Activated naive CD4-positive, alpha-beta T cell treated with anti-CD3 and anti-CD28 coated beads, Interleukin-2, amount 50 U/mL, for 16 hours (primary cell): ENCODE data around the gene MDM2.
"Not testable (repeated sequence)": the region's sequence is repeated elsewhere in the genome, so short reads cannot be mapped to it uniquely, and the experiment has no call there.

Experiments
- DNase-seq: peaks from one replicate; pipeline ENCODE4 v3.0.0-alpha.2; 2020

The MDM2 gene

GRCh38 chr12:68806488-68807237 is 1.3 kb upstream of the MDM2 start:
- DNase-seq, result no peak

- not testable (repeated sequence) for DNase-seq
Observed at GRCh38 chr12:68807274-68807575, 752 bp upstream of the MDM2 start.

GRCh38 chr12:68808388-68809189 is 612 bp downstream of the MDM2 start:
- peak; percentile 51 for DNase-seq

GRCh38 chr12:68809190-68810026 is 1.4 kb downstream of the MDM2 start:
- no peak for DNase-seq

- DNase-seq, result not testable (repeated sequence)
Observed at GRCh38 chr12:68810027-68810389, 2.0 kb downstream of the MDM2 start.

GRCh38 chr12:68811573-68811972 is 3.6 kb downstream of the MDM2 start:
- DNase-seq, result not testable (repeated sequence)

DNA sequence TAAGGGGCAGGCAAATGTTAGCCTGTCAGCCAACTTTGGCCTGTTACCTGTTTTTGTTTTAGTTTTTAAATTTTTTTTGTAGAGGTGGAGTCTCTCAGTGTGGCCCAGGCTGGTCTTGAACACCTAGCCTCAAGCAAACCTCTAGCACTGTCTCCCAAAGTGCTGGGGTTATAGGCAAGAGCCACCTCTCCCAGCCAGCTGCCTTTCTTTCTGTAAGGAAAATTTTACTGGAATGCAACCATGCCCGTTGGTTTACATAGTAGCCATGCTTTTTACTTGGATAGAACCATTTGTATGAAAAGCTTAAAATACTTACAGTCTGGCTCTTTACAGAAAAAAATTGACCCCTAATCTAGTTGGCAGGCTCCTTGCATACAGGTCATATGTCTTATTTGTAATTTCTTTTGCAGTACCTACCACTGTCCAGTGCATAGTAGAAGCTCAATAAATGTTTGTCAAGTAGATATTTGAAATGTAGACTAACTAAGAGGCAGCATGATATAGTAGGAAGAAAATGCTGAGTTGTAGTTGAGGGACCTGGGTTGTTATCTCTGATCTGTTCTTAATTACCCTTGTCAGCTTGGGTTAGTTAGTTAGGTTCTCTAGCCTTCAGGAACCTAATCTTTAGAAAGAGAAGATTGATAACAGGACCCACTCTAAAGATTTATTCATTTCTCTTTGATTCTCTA is 4.7 kb downstream of the MDM2 start:
- DNase-seq, result no peak

DNA sequence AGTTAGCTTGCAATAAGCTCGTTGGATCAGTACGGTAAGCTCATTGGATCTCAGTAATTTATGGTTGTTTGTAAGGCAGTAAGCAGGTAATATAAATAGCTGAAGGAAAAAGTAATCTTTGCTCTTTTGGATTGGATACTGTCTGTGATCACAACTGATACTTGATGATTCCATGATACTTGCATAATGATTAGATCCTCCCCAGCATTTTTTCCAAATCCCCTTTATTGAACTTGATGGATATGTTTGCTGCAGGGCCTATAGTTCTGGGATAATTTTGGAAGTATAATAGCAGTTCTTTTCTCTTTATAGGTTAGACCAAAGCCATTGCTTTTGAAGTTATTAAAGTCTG is 5.2 kb downstream of the MDM2 start:
- no peak for DNase-seq

- no peak for DNase-seq
Observed at GRCh38 chr12:68814490-68815231, 6.7 kb downstream of the MDM2 start.

DNA sequence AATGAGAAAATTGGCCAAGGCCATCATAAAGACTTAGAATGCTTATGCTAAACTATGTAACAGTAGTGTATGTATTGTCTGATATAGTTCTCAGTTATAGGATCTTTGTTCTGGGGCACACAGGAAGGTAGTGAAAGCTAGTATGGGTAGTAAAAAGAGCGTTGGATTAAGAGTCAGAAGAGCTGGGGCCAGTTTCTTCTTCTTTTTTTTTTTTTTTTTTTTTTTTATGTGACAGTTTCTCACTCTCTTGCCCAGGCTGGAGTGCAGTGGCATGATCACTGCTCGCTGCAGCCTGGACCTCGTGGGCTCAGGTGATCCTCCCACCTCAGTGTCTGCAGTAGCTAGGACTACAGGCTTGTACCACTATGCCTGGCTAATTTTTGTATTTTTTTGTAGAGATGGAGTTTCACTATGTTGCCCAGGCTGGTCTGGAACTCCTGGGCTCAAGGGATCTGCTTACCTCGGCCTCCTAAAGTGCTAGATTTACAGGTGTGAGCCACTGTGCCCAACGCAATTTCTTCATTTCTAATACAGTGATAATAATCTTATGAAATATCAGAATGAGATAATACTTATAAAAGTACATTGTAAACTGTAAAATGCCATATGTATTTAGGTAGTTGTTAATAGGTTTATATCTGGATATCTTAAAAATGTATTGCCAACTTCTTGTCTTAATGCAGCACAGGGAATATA is 7.4 kb downstream of the MDM2 start:
- DNase-seq, result no peak

GRCh38 chr12:68815928-68816800 is 8.2 kb downstream of the MDM2 start:
- no peak for DNase-seq

DNA sequence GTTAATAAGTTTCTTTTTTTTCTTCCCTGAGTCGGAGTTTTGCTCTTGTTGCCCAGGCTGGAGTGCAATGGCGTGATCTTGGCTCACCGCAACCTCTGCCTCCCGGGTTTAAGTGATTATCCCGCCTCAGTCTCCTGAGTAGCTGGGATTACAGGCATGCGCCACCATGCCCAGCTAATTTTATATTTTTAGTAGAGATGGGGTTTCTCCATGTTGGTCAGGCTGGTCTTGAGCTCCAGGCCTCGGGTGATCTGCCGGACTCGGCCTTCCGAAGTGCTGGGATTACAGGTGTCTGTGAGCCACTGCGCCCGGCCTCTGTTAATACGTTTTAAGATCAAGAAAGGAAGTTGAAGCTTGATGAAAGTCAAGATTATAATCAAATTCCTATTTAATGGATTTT is 11.5 kb downstream of the MDM2 start:
- DNase-seq, result not testable (repeated sequence)

DNA sequence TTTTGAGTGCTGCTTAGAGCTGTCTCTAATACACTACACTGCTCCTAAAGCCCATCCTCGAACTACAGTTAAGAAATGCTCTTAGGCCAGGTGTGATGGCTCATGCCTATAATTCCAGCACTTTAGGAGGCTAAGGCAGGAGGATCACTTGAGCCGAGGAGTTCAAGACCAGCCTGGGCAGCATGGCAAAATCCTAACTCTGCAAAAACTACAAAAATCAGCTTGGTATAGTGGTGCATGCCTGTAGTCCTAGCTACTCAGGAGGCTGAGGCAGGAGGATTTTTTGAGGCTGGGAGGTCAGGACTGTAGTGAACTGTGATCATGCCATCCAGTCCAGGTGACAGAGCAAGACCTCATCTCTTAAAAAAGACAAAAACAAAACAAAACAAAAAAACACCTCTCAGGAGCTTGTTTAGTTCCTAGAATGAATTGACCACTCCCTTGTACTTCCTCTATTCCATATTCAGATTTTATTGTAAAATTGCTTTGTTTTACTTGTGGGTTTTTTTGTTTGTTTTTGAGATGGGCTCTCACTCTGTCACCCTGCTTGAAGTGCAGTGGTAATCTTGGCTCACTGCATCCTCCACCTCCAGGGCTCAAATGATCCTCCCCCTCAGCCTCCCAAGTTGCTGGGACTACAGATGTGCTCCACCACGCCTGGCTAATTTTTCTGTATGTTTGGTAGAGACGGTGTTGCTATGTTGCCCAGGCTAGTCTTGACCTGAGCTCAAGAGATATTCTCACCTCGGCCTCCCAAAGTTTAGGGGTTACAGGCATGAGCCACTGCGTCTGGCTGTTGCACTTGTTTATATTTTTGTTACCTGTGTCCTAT is 13.6 kb downstream of the MDM2 start:
- DNase-seq, result no peak

DNA sequence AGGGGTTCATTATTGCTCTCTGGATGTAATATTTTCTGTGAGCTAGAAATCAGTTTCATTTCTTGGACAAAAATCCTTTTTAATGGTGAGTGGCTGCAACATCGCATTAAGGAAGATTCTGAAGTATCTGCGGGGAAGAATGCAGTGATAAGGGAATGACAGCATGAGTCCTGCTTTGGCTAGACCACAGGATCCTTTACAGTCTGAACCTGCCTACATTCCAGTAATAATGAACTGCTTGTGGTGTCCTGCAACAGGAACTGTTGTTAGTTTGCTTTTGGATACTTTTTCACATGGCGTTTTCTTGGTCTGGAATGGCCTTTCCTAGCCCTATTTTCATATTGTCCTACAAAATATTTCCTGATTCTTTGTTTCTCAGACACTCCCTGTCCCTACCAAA is 15.7 kb downstream of the MDM2 start:
- DNase-seq, result no peak

GRCh38 chr12:68824131-68824530 is 16.2 kb downstream of the MDM2 start:
- DNase-seq, result no peak

- DNase-seq, result no peak
Observed at GRCh38 chr12:68824597-68825250, 16.7 kb downstream of the MDM2 start.

DNA sequence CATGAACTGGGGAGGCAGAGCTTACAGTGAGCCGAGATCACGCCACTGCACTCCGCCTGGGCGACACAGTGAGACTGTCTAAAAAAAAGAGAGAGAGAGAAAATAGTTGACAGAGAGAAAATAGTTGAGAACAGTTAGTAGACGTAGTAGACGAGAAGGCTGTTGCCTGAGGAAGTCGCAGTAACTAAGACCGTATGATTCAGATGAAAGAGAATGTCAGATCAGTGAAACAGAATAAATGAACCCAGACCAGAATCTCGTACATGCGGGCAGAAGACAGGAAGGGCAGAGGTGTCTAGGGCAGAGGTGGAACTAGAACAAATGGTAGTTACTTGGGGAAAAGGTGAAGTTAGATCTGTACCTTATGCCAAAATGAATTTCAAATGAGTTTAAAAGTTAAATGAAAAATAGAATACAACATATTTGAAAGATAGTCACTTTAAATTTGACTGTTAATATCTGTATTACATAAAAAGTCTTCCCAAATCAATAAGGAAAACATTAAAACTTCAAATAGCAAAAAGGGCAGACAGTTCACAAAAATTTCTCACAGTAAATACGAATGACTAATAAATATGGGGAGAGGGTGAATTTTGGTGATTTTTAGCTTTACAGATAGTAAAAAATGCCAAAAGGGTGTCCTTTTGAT is 17.7 kb downstream of the MDM2 start:
- DNase-seq, result no peak

GRCh38 chr12:68827895-68828671 is 20.1 kb downstream of the MDM2 start:
- no peak for DNase-seq
